Ammon's horn (tissue), 1 donor: ENCODE measurements around the gene CTRL.
"Not testable (repeated sequence)": the region's sequence is repeated elsewhere in the genome, so short reads cannot be mapped to it uniquely, and the experiment has no call there.

Experiments used
- DNase-seq: peaks from one replicate; pipeline ENCODE4 v3.0.0-alpha.2; 2016; ENCODE audit warnings: low spot score

CTRL gene

GRCh38 chr16:67931712-67932461, at the start of gene CTRL:
Gene CTRL, minus strand, starts transcription at chr16:67931862. Its CDS starts 10 bp downstream, at chr16:67931852.
- no peak for DNase-seq

GRCh38 chr16:67979955-67980678, 48.5 kb upstream of the CTRL start, which contains the start of gene DPEP3:
Gene DPEP3, minus strand, starts transcription at chr16:67980499. Its CDS starts 119 bp downstream, at chr16:67980380.
- no peak for DNase-seq

GRCh38 chr16:67977469-67978227, 46.0 kb upstream of the CTRL start:
- no peak for DNase-seq

GRCh38 chr16:67977005-67977404, 45.3 kb upstream of the CTRL start:
- DNase-seq = no peak

- no peak for DNase-seq
These were observed 44.5 kb upstream of the CTRL start for GRCh38 chr16:67976205-67976604.

- no peak for DNase-seq
These were observed 43.9 kb upstream of the CTRL start for GRCh38 chr16:67975321-67976105.

- not testable (repeated sequence) for DNase-seq
These were observed 40.6 kb upstream of the CTRL start for GRCh38 chr16:67972285-67972684.

GRCh38 chr16:67971111-67971510, 39.4 kb upstream of the CTRL start:
- DNase-seq = no peak

GRCh38 chr16:67969254-67970039, 37.8 kb upstream of the CTRL start:
- DNase-seq = no peak

GRCh38 chr16:67968400-67969253, 37.0 kb upstream of the CTRL start, which contains the start of gene SLC12A4:
Gene SLC12A4, minus strand, starts transcription at chr16:67968637. Its CDS starts 84 bp downstream, at chr16:67968553.
- DNase-seq = peak; percentile 58

- DNase-seq = no peak
These were observed 36.3 kb upstream of the CTRL start for GRCh38 chr16:67967958-67968399.

- no peak for DNase-seq
These were observed 35.7 kb upstream of the CTRL start for GRCh38 chr16:67967183-67967957.

GRCh38 chr16:67966549-67967182, 35.0 kb upstream of the CTRL start:
- no peak for DNase-seq

GRCh38 chr16:67965668-67966548, 34.2 kb upstream of the CTRL start:
- DNase-seq = no peak

GRCh38 chr16:67964477-67965131, 32.9 kb upstream of the CTRL start:
- no peak for DNase-seq

GRCh38 chr16:67963662-67964321, 32.1 kb upstream of the CTRL start:
- no peak for DNase-seq
